Inflammatory macrophage (primary cell): Measurements from ENCODE around the gene IVL.
A peak's percentile ranks its signal among the peaks of the same experiment; 100 is the strongest.

Source experiments
- DNase-seq, 2 donors: peaks; one replicate each; pipeline ENCODE4 v3.0.0-alpha.2; 2020 to 2022

IVL gene

GRCh38 chr1:152888126-152888525, 20.2 kb upstream of the IVL start:
- no peak for DNase-seq

- no peak for DNase-seq
Measured at GRCh38 chr1:152899027-152899426, 9.3 kb upstream of the IVL start.

- no peak for DNase-seq
Measured at GRCh38 chr1:152899883-152900282, 8.5 kb upstream of the IVL start.

- DNase-seq: no peak
Measured at GRCh38 chr1:152901631-152902030, 6.7 kb upstream of the IVL start.

- DNase-seq: no peak
Measured at GRCh38 chr1:152902636-152903035, 5.7 kb upstream of the IVL start.

GRCh38 chr1:152904688-152905440, 3.5 kb upstream of the IVL start:
- DNase-seq: no peak

GRCh38 chr1:152906023-152906565, 2.3 kb upstream of the IVL start:
- DNase-seq: peak in 1 of 2 donors; percentile 8

GRCh38 chr1:152909206-152909605, 860 bp downstream of the IVL start:
- DNase-seq: no peak

- DNase-seq: no peak
Measured at GRCh38 chr1:152912471-152912870, 4.1 kb downstream of the IVL start.

- DNase-seq: no peak
Measured at GRCh38 chr1:152912900-152913299, 4.6 kb downstream of the IVL start.

GRCh38 chr1:152917794-152918193, 9.4 kb downstream of the IVL start:
- DNase-seq: no peak

GRCh38 chr1:152919071-152919470, 10.7 kb downstream of the IVL start:
- no peak for DNase-seq

- no peak for DNase-seq
Measured at GRCh38 chr1:152924191-152924590, 15.8 kb downstream of the IVL start.

GRCh38 chr1:152926091-152926490, 17.7 kb downstream of the IVL start:
- DNase-seq: peak in 1 of 2 donors; percentile 6

- no peak for DNase-seq
Measured at GRCh38 chr1:152928671-152929070, 20.3 kb downstream of the IVL start.

GRCh38 chr1:152932170-152932811, 23.9 kb downstream of the IVL start:
- DNase-seq: no peak

GRCh38 chr1:152933196-152933595, 24.9 kb downstream of the IVL start:
- no peak for DNase-seq

- no peak for DNase-seq
Measured at GRCh38 chr1:152940614-152941013, 32.3 kb downstream of the IVL start.

- DNase-seq: no peak
Measured at GRCh38 chr1:152941037-152941711, 32.8 kb downstream of the IVL start.

- DNase-seq: no peak
Measured at GRCh38 chr1:152942161-152942560, 33.8 kb downstream of the IVL start.

GRCh38 chr1:152946248-152946647, 37.9 kb downstream of the IVL start:
- no peak for DNase-seq

- no peak for DNase-seq
Measured at GRCh38 chr1:152946651-152947256, 38.4 kb downstream of the IVL start, which contains the start of gene SPRR5. TSS of gene SPRR5 (plus strand) at chr1:152947206. CDS start at chr1:152948555, 1,349 bp downstream.

- no peak for DNase-seq
Measured at GRCh38 chr1:152951711-152952110, 43.4 kb downstream of the IVL start.
